HCT116 (cell line): Measurements from ENCODE around the gene TECPR1. TPM values are rescaled to one million over a fixed set of nuclear protein-coding genes. Genes with fewer than 3 reads are reported as not detected.

ENCODE experiments used
- ATAC-seq: fragments of 200-7000 bp; cut with Tn5 transposase; 2 replicates; pipeline ENCODE4 v1.9.1; 2020; ENCODE audit warnings: mild to moderate bottlenecking, moderate library complexity
- BruUV-seq: library from RNA; stranded (reverse); fragments of 400-500 nt; replicated peaks from 2 replicates; lab custom pipeline; 2021; lab: Mats Ljungman, UMichigan
- CTCF ChIA-PET: fragments of 300-600 bp; sonication (Branson Sonifier 250); formaldehyde crosslinking; loops from one replicate; lab custom pipeline; 2021; ENCODE audit warnings: antibody characterized with exemption; lab: Charles Lee
- POLR2A ChIA-PET: fragments of 300-600, 350-600 bp; sonication (Branson Sonifier 250); formaldehyde crosslinking; loops from one replicate; lab custom pipeline; 2021; ENCODE audit warnings: antibody characterized with exemption; lab: Charles Lee
- RAD21 ChIA-PET, 2 experiments: fragments of 300-600 bp; sonication (Branson Sonifier 250); formaldehyde crosslinking; loops; one replicate each; lab custom pipeline; 2023; ENCODE audit warnings: low total read pairs in 2 of 2; ENCODE audit not compliant: uncharacterized antibody in 2 of 2, unreplicated experiment in 2 of 2, low non-redundant PET in 1 of 2; lab: Charles Lee
- DNase-seq: peaks from one replicate; pipeline ENCODE4 v3.0.0-alpha.2; 2010; ENCODE audit warnings: low read depth, low spot score
- H2AFZ ChIP-seq: fragments of 200-600 bp; shearing (Covaris generic), sonication (generic); 2 replicates; pipeline ENCODE4 v1.6.1; 2017; ENCODE audit warnings: low read depth, mixed run types, mixed read lengths, antibody characterized with exemption, low read length; ENCODE audit not compliant: poor library complexity, severe bottlenecking
- H3K27ac ChIP-seq: 2 replicates; pipeline ENCODE4 v1.5.1; 2012; ENCODE audit warnings: low read depth, low read length
- H3K27me3 ChIP-seq: fragments of 200-600 bp; sonication (generic); 2 replicates; pipeline ENCODE4 v1.6.1; 2016; ENCODE audit warnings: mixed run types, low read length, mixed read lengths; ENCODE audit not compliant: insufficient read depth
- H3K36me3 ChIP-seq, 2 experiments: fragments of 200-500 bp in 1 of 2; fragments of 200-600 bp in 1 of 2; sonication (Bioruptor generic) in 1 of 2; sonication (generic) in 1 of 2; 2 replicates each; pipeline versions ENCODE4 v1.5.1 to v1.6.1; 2014 to 2016; ENCODE audit warnings: low read length in 2 of 2, inconsistent platforms in 1 of 2, mixed read lengths in 1 of 2, mixed run types in 1 of 2; ENCODE audit not compliant: insufficient read depth in 2 of 2, control insufficient read depth in 1 of 2
- H3K4me1 ChIP-seq, 2 experiments: fragments of 200-600 bp in 1 of 2; sonication (generic) in 1 of 2; 2 replicates each; pipeline versions ENCODE4 v1.5.1 to v1.6.1; 2012 to 2017; ENCODE audit warnings: low read length in 2 of 2, inconsistent platforms in 1 of 2, mild to moderate bottlenecking in 1 of 2, mixed read lengths in 1 of 2, mixed run types in 1 of 2, moderate library complexity in 1 of 2; ENCODE audit not compliant: insufficient read depth in 2 of 2, control insufficient read depth in 1 of 2
- H3K4me2 ChIP-seq: fragments of 200-600 bp; sonication (generic); 2 replicates; pipeline ENCODE4 v1.6.1; 2017; ENCODE audit warnings: mixed run types, low read length, mixed read lengths
- H3K4me3 ChIP-seq, 2 experiments: fragments of 200-600 bp in 1 of 2; sonication (generic) in 1 of 2; replicated peaks in 1 of 2; 2 replicates each; pipeline ENCODE4 v1.5.1; 2011 to 2016; ENCODE audit warnings: low read length in 2 of 2, control low read depth in 1 of 2, low read depth in 1 of 2, mild to moderate bottlenecking in 1 of 2, mixed read lengths in 1 of 2, mixed run types in 1 of 2
- H3K79me2 ChIP-seq: fragments of 200-600 bp; sonication (generic); 2 replicates; pipeline ENCODE4 v1.6.1; 2017; ENCODE audit warnings: mild to moderate bottlenecking, mixed run types, low read length, moderate library complexity, mixed read lengths; ENCODE audit not compliant: insufficient read depth
- H3K9ac ChIP-seq: fragments of 200-600 bp; sonication (generic); 2 replicates; pipeline ENCODE4 v1.6.1; 2016; ENCODE audit warnings: low read length, mixed read lengths
- H3K9me2 ChIP-seq: fragments of 200-600 bp; sonication (generic), shearing (Covaris generic); 2 replicates; pipeline ENCODE4 v1.6.1; 2017; ENCODE audit warnings: mixed run types, mild to moderate bottlenecking, moderate library complexity; ENCODE audit not compliant: insufficient read depth
- H3K9me3 ChIP-seq, 2 experiments: fragments of 200-500 bp in 1 of 2; fragments of 200-600 bp in 1 of 2; sonication (Bioruptor generic) in 1 of 2; sonication (generic) in 1 of 2; 2 replicates each; pipeline ENCODE4 v1.6.1; 2014 to 2017; ENCODE audit warnings: low read length in 2 of 2, mixed read lengths in 2 of 2, inconsistent platforms in 1 of 2, low read depth in 1 of 2, mild to moderate bottlenecking in 1 of 2, mixed run types in 1 of 2, moderate library complexity in 1 of 2; ENCODE audit not compliant: control insufficient read depth in 1 of 2, insufficient read depth in 1 of 2
- H4K20me1 ChIP-seq: fragments of 200-600 bp; sonication (generic), shearing (Covaris generic); 2 replicates; pipeline ENCODE4 v1.6.1; 2017; ENCODE audit warnings: mixed run types, mild to moderate bottlenecking, moderate library complexity; ENCODE audit not compliant: insufficient read depth
- ATF3 ChIP-seq: IDR thresholded peaks from 2 replicates; pipeline ENCODE4 v1.6.1; 2012
- EZH2 ChIP-seq: fragments of 200-600 bp; sonication (generic); IDR thresholded peaks from 2 replicates; pipeline ENCODE4 v1.6.1; 2017; ENCODE audit warnings: antibody characterized with exemption, mixed run types
- FOSL1 ChIP-seq: IDR thresholded peaks from 2 replicates; pipeline ENCODE4 v1.6.1; 2012; ENCODE audit warnings: low read depth
- POLR2A ChIP-seq: IDR thresholded peaks from 2 replicates; pipeline ENCODE4 v1.7.0; 2011; ENCODE audit warnings: borderline replicate concordance; ENCODE audit not compliant: insufficient read depth, insufficient read length; ENCODE audit errors: extremely low read depth
- SRF ChIP-seq: IDR thresholded peaks from 2 replicates; pipeline ENCODE4 v1.6.1; 2012; ENCODE audit warnings: low read depth
- TCF7L2 ChIP-seq: IDR thresholded peaks from 2 replicates; pipeline ENCODE4 v1.7.0; 2011; ENCODE audit warnings: borderline replicate concordance, inconsistent platforms; ENCODE audit not compliant: insufficient read depth, insufficient read length; ENCODE audit errors: extremely low read depth
- YY1 ChIP-seq: IDR thresholded peaks from 2 replicates; pipeline ENCODE4 v1.6.1; 2011; ENCODE audit warnings: low read length, low read depth, moderate library complexity, mild to moderate bottlenecking; ENCODE audit not compliant: insufficient replicate concordance; ENCODE audit errors: extremely low read depth
- ZNF274 ChIP-seq: fragments of 200-500 bp; sonication (Bioruptor generic); IDR thresholded peaks from 2 replicates; pipeline ENCODE4 v1.6.1; 2014; ENCODE audit warnings: mild to moderate bottlenecking, low read depth, low read length, inconsistent platforms
- intact Hi-C: fragments of 100-400 bp; cut with micrococcal nuclease; formaldehyde crosslinking; loops from 2 replicates; pipeline ENCODE4 v1.10.0; 2022
- total RNA-seq: library from RNA; stranded (reverse); gene quantifications from one replicate; pipeline ENCODE4 v1.2.1, GENCODE V29; 2021; ENCODE audit not compliant: unreplicated experiment

The TECPR1 gene
- total RNA-seq, 1 experiment from 2014 or later, result 19.9 TPM

DNA sequence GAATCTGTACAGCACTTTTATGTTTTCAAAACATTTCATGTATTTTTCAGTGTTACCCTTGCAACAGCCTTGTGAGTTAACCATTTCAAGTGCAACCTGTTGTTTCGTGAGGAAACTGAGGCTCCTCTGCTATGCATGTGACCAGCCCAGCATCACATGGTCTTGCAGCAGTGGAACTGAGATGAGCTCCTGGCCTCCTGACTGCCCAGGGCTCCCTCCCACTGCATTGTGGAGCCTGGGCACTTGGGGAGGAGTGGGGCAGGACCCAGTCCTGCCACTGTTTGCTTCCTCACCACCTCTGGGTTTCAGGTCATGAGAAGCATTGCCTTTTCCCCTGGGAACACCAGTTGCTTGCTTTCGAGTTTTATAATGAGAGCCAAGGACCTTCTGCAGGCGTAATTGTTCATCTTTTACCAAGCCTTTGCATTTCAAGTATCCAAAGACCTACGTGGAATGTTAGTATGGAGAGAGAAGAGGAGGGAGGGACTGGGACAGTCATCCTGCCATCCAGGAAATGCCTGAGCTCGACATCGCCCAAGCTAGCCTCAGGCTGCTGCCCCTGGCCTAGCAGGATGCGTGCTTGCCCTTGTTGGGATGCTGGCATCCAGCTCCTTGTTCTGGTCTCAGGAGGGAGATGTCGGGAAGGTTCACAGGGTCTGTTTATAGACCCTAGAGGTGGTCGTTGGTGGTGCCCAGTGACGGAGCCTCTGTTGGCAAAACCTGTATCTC, 73.1 kb downstream of the TECPR1 start (continued):
- no peak for TF ChIP-seq YY1
- TF ChIP-seq, all 23 proteins: peak for 0

GRCh38 chr7:98178321-98178720, 73.7 kb downstream of the TECPR1 start:
- Histone ChIP-seq H3K27ac (no peak overlapping the region), H4K20me1 (no peaks in the 10 kb centered on the region), H3K9me2 (no peaks in the 10 kb centered on the region), H3K4me1 (no peaks in the 10 kb centered on the region), H3K9me3 (no peaks in the 10 kb centered on the region), H2AFZ (no peak overlapping the region), H3K36me3 (0 out of 4 replicates have a peak, but pooled peaks cover 0 to 3% of the 10 kb centered on the region in 2 experiments)
- intact Hi-C loops, result no loop called here
- ATAC-seq, result no peak
- ChIA-PET POLR2A (no interaction called here), CTCF (no interaction called here), RAD21 (no interaction called here)
- BruUV-seq, result no TSS peak
- TF ChIP-seq ATF3 (no peak), SRF (no peak), EZH2 (no peak)
- TF ChIP-seq, all 23 proteins: peak for 0
- no peak for DNase-seq
- H3K4me2 ChIP-seq, result no peak overlapping the region
- no peak overlapping the region for H3K9ac ChIP-seq
- H3K79me2 ChIP-seq, result no peaks in the 10 kb centered on the region
- H3K4me3 ChIP-seq, result no peak overlapping the region
- no peaks in the 10 kb centered on the region for H3K27me3 ChIP-seq

GRCh38 chr7:98177553-98177952, 74.5 kb downstream of the TECPR1 start:
- no peak for TF ChIP-seq ZNF274
- TF ChIP-seq FOSL1, result no peak
- TF ChIP-seq EZH2, result no peak
- TF ChIP-seq SRF, result no peak
- TF ChIP-seq POLR2A, result no peak
- TF ChIP-seq TCF7L2, result no peak
- Histone ChIP-seq H2AFZ (no peak overlapping the region), H3K4me3 (no peak overlapping the region), H3K27ac (no peak overlapping the region), H3K9ac (no peak overlapping the region), H3K4me1 (no peaks in the 10 kb centered on the region), H3K36me3 (0 out of 4 replicates have a peak, but pooled peaks cover 3 to 5% of the 10 kb centered on the region in 2 experiments), H3K9me2 (no peaks in the 10 kb centered on the region), H3K27me3 (no peaks in the 10 kb centered on the region), H3K4me2 (no peak overlapping the region), H3K9me3 (no peaks in the 10 kb centered on the region), H3K79me2 (no peaks in the 10 kb centered on the region), H4K20me1 (no peaks in the 10 kb centered on the region)
- intact Hi-C loops, result no loop called here
- ATAC-seq (no peak), DNase-seq (no peak)
- CTCF ChIA-PET, result no interaction called here
- BruUV-seq, result no TSS peak
- RAD21 ChIA-PET, result no interaction called here
- POLR2A ChIA-PET, result no interaction called here
